HG03139 (cell line): ENCODE data around the gene ATL3.
"Not testable (repeated sequence)": the region's sequence is repeated elsewhere in the genome, so short reads cannot be mapped to it uniquely, and the experiment has no call there.

ENCODE experiments used
- ATAC-seq: cut with Tn5 transposase; IDR thresholded peaks from one replicate; pipeline ENCODE4 v1.9.1; 2021; ENCODE audit not compliant: unreplicated experiment

ATL3 gene

DNA sequence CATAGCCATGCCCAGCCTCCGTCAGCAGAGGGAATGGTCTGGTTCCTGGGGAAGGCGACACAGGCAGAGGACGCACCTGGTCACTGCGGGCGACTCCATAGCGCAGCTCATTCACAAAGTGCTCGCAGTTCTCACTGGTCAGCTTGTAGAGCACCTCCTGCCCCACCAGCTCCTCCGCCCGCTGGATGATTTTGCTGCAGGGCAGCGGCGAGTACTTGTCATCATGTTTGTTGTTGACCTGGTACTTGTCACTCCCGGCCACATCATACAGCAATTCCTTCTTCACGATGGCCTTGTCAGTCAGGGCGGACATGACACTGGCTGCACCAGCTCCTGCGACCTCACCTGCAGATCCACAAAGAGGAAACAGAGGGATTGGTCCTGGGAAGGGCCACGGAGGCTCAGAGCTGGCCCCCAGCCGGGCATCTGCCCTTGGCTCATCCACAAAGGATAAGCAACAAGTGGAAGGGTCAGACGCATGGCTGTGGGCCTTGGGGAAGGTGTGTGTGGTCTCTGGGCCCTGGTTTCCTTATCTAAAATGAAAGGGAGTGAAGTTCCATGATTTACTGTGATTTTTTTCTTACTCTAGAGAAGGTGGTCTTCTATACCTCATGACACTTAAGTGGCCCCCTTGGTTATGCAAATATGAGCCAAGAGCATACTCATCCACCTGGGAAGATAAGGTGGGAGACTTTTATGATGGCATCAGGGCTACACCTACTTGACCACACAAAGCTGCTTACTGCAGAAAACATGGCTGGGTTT is 81.0 kb downstream of the ATL3 start:
- ATAC-seq: no peak

DNA sequence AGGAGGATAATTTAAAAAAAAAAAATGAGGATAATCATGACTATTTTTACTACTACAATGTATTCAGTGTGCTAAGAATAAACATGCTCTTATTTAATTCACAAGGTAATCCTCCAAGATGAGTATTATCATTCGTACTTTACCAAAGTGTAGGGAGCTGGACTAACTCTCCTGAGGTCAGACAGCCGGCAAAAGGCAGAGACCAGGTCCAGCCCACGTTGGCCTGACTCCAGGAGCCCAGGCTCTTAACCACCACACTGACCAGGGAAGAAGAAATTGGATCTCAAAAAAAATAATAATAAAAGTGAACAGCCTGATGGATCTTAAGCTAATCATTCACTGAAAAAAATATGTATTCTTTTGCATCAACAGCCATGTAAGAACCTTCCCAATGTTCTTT is 82.2 kb downstream of the ATL3 start:
- ATAC-seq: no peak

DNA sequence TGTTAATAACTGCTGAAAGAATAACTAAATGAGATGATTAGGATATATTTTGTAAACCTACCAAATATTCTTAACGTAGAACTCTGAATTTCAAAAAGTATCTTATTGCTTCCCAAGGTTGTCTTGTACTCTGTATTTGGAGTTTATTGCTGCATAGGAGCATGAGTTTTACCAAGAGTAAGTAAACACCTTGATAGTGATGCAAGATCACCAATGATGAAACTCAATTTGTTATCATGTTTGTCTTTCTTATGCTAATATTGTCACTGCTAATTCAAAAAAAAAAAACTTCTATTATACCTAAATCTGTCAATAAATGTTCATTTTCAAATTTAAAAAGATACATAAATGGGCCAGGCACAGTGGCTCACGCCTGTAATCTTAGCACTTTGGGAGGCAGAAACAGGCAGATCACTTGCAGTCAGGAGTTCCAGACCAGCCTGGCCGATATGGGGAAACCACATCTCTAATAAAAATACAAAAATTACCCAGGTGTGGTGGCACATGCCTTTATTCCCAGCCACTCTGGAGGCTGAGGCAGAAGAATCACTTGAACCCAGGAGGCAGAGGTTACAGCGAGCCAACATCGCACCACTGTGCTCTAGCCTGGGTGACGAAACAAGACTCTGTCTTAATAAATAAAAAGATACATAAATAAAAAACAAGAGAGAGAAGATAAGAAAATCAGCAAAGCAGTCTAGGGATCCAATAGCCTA is 84.6 kb downstream of the ATL3 start:
- ATAC-seq: no peak

DNA sequence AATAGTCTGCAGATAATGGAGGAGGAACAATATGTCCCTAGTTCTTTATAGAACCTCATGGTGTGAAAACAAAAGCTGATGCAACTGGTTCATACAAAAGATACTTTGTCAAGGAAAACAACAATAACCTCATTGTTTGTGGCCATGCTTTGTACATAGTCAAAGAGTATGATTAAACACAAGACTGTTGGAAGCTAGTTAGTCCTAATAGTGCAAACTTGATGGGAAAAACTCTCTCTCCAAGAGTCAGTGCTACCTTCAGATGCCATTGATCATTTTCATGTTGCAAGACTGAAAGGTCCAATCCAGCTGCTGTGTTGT is 87.9 kb downstream of the ATL3 start:
- no peak for ATAC-seq

DNA sequence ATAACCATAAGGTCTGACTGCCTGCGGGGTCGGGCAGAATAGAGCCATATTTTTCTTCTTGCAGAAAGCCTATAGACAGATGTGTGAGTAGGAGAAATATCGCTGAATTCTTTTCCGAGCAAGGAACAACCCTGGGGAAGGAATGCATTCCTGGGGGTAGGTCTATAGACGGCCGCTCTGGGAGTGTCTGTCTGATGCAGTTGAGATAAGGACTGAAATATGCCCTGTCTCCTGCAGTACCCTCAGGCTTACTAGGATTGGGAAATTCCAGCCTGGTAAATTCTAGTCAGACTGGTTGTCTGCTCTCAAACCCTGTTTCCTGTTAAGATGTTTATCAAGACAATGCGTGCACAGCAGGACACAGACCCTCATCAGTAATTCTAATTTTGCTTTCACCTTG is 90.0 kb downstream of the ATL3 start:
- ATAC-seq: not testable (repeated sequence)

DNA sequence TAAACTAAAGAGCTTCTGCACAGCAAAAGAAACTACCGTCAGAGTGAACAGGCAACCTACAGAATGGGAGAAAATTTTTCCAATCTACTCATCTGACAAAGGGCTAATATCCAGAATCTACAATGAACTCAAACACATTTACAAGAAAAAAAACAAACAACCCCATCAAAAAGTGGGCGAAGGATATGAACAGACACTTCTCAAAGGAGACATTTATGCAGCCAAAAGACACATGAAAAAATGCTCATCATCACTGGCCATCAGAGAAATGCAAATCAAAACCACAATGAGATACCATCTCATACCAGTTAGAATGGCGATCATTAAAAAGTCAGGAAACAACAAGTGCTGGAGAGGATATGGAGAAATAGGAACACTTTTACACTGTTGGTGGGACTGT is 92.3 kb downstream of the ATL3 start:
- not testable (repeated sequence) for ATAC-seq

DNA sequence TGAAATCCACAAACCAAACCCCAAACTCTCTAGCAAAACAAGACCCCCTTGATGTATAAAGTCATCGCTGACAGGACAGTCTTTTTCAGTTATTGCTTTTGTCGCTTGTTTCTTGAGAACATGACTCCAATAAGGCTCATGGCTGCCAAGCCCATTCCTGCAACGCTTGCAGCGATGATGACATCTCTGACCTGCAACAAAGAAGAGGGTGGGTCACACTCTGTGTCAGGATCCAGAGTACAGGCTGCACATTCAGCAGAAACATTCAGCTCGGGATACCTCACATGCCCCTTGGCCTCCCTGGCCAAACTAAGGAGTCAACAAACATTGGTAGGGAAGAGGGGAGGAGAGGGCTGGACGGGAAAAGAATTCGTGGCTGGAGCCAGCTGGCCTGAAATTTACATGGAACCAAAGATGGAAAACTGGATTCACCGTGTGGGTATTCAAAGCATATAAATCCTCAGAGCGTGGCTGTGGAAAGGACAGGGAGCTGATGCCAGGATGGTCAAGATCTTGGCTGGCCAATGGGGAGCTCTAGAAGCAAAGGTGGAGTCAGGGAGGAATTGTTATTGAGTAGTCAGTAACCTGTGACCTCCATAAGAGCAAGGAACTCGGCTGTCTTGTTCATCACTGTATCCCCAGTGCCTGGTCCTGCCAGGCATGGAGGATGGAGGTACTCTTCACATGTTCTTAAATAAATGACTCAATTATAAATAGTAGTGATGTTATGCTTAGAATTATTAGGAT is 96.1 kb downstream of the ATL3 start:
- ATAC-seq: no peak
